A549 (cell line): Measurements from ENCODE around the gene MAD1L1. TPM values are rescaled to one million over a fixed set of nuclear protein-coding genes. Genes with fewer than 3 reads are reported as not detected.

Source experiments
- ATAC-seq, 2 experiments: fragments of 200-7000 bp in 1 of 2; fragments of >200 bp in 1 of 2; cut with Nextera tagmentation in 1 of 2; cut with Tn5 transposase in 1 of 2; 3 replicates each; pipeline versions ENCODE4 v1.8.0 to v1.9.1; 2018 to 2020; ENCODE audit warnings: mild to moderate bottlenecking in 1 of 2, moderate library complexity in 1 of 2
- CTCF ChIA-PET: fragments of 300-600 bp; sonication (Branson Sonifier 250); formaldehyde crosslinking; extraction: SDS; loops from one replicate; lab custom pipeline; 2021; ENCODE audit warnings: antibody characterized with exemption, inconsistent platforms; lab: Yijun Ruan, JAX
- POLR2A ChIA-PET: fragments of 350-600 bp; formaldehyde crosslinking; extraction: SDS; loops from one replicate; lab custom pipeline; 2021; ENCODE audit warnings: antibody characterized with exemption, inconsistent platforms; lab: Yijun Ruan, JAX
- DNase-seq, 2 experiments: peaks; one replicate each; pipeline versions ENCODE4 v3.0.0 to v3.0.0-alpha.2; 2011 to 2016; ENCODE audit warnings: low read depth in 1 of 2, low spot score in 1 of 2
- FAIRE-seq: peaks from 2 replicates; lab custom pipeline; 2011; peaks lifted over from hg19 to GRCh38; lab: Jason Lieb, UNC
- H3K27ac ChIP-seq, 2 experiments: fragments of >200 bp; sonication (Bioruptor Twin); formaldehyde crosslinking; 3 replicates each; pipeline ENCODE4 v1.5.1; 2016 to 2017
- H3K4me1 ChIP-seq: fragments of >200 bp; sonication (Bioruptor Twin); formaldehyde crosslinking; 3 replicates; pipeline ENCODE4 v1.6.1; 2016
- H3K4me2 ChIP-seq: fragments of >200 bp; sonication (Bioruptor Twin); formaldehyde crosslinking; 3 replicates; pipeline ENCODE4 v1.6.1; 2016
- H3K4me3 ChIP-seq: fragments of >200 bp; sonication (Bioruptor Twin); formaldehyde crosslinking; 3 replicates; pipeline ENCODE4 v1.5.1; 2016
- H3K9me3 ChIP-seq: fragments of >200 bp; sonication (Bioruptor Twin); formaldehyde crosslinking; 3 replicates; pipeline ENCODE4 v1.6.1; 2016
- EHF ChIP-seq: fragments of 250-450 bp; sonication (Bioruptor Pico); IDR thresholded peaks from 2 replicates; pipeline ENCODE4 v1.5.0; 2020; ENCODE audit warnings: mild to moderate bottlenecking
- EHMT2 ChIP-seq: fragments of 200-600 bp; sonication (generic); IDR thresholded peaks from 2 replicates; pipeline ENCODE4 v1.6.1; 2016; ENCODE audit warnings: antibody characterized with exemption, low read depth, mild to moderate bottlenecking, moderate library complexity
- FOSL2 ChIP-seq, 2 experiments: fragments of 450-650 bp in 1 of 2; fragments of >200 bp in 1 of 2; sonication (Bioruptor Twin) in 1 of 2; formaldehyde crosslinking; IDR thresholded peaks; 2 replicates each; pipeline versions ENCODE4 v1.5.0 to v1.6.1; 2016 to 2020; ENCODE audit warnings: mild to moderate bottlenecking in 1 of 2, moderate library complexity in 1 of 2
- FOXS1 ChIP-seq: fragments of 250-450 bp; sonication (Bioruptor Pico); IDR thresholded peaks from 2 replicates; pipeline ENCODE4 v1.5.0; 2020; ENCODE audit warnings: mild to moderate bottlenecking, moderate library complexity
- GATA3 ChIP-seq: IDR thresholded peaks from 2 replicates; pipeline ENCODE4 v1.6.1; 2012; ENCODE audit warnings: borderline replicate concordance
- HES2 ChIP-seq: fragments of >200 bp; sonication (Bioruptor Twin); formaldehyde crosslinking; IDR thresholded peaks from 2 replicates; pipeline ENCODE4 v1.6.1; 2016
- HOXB5 ChIP-seq: fragments of 250-450 bp; sonication (Bioruptor Pico); IDR thresholded peaks from 2 replicates; pipeline ENCODE4 v1.5.0; 2020; ENCODE audit warnings: mild to moderate bottlenecking, moderate library complexity
- JUNB ChIP-seq: fragments of >200 bp; sonication (Bioruptor Twin); formaldehyde crosslinking; IDR thresholded peaks from 2 replicates; pipeline ENCODE4 v1.6.1; 2016
- KDM5A ChIP-seq: fragments of 200-600 bp; sonication (generic); IDR thresholded peaks from 2 replicates; pipeline ENCODE4 v1.6.1; 2016; ENCODE audit warnings: antibody characterized with exemption, mild to moderate bottlenecking
- MYC ChIP-seq: IDR thresholded peaks from 2 replicates; pipeline ENCODE4 v1.6.1; 2012; ENCODE audit warnings: mild to moderate bottlenecking, inconsistent platforms, low read length, improper control_type of control experiment, borderline replicate concordance
- RNF2 ChIP-seq: fragments of 200-600 bp; sonication (generic); IDR thresholded peaks from 2 replicates; pipeline ENCODE4 v1.6.1; 2016; ENCODE audit warnings: low read depth, mild to moderate bottlenecking, antibody characterized with exemption, moderate library complexity, borderline replicate concordance
- TP53 ChIP-seq: fragments of 250-450 bp; sonication (Bioruptor Pico); IDR thresholded peaks from 2 replicates; pipeline ENCODE4 v1.5.0; 2021; ENCODE audit warnings: mild to moderate bottlenecking, moderate library complexity
- ZC3H11A ChIP-seq: fragments of 450-650 bp; IDR thresholded peaks from 2 replicates; pipeline ENCODE4 v1.6.1; 2014; ENCODE audit warnings: antibody characterized with exemption, mild to moderate bottlenecking
- ZFP36 ChIP-seq: fragments of 450-650 bp; IDR thresholded peaks from 2 replicates; pipeline ENCODE4 v1.6.1; 2014; ENCODE audit warnings: borderline replicate concordance; ENCODE audit not compliant: partially characterized antibody
- ZSCAN20 ChIP-seq: fragments of 250-450 bp; sonication (Bioruptor Pico); IDR thresholded peaks from 2 replicates; pipeline ENCODE4 v1.8.0; 2022; ENCODE audit warnings: mild to moderate bottlenecking, moderate library complexity
- WGBS: methylation state at CpG from one replicate; pipeline ENCODE4 v1.1.6; 2017; ENCODE audit errors: missing lambda C conversion rate; 5-methylcytosine and 5-hydroxymethylcytosine counted together
- polyA plus RNA-seq, 4 experiments: library from polyadenylated mRNA; depleted of rRNA in 3 of 4; stranded (reverse); fragments of >200 nt; fragmentation: RNase III in 1 of 4; extraction: RNeasy Plus Mini Kit Qiagen cat#74134 plus additional on column Dnase treatment in 1 of 4; gene quantifications; 2 replicates in 3 of 4; 3 replicates in 1 of 4; pipeline ENCODE4 v1.2.3, GENCODE V29; 2011 to 2017
- TF ChIP-seq, protein P1 (sequence below): fragments of >200 bp; sonication (Bioruptor Twin); formaldehyde crosslinking; IDR thresholded peaks from 3 replicates; pipeline ENCODE4 v1.5.1; 2016
- TF ChIP-seq, protein P2 (sequence below): fragments of 200-600 bp; sonication (generic); IDR thresholded peaks from 2 replicates; pipeline ENCODE4 v1.6.1; 2016; ENCODE audit warnings: antibody characterized with exemption, mild to moderate bottlenecking, moderate library complexity

MAD1L1 gene
- polyA plus RNA-seq, 2 of the 4 experiments (the other 2 are of a cell fraction): 13.6 to 16.6 TPM

- TF ChIP-seq MYC: no peak
- no peak for TF ChIP-seq EHMT2
These were observed 180.8 kb downstream of the MAD1L1 start (continued) for GRCh38 chr7:2051707-2052656.

DNA sequence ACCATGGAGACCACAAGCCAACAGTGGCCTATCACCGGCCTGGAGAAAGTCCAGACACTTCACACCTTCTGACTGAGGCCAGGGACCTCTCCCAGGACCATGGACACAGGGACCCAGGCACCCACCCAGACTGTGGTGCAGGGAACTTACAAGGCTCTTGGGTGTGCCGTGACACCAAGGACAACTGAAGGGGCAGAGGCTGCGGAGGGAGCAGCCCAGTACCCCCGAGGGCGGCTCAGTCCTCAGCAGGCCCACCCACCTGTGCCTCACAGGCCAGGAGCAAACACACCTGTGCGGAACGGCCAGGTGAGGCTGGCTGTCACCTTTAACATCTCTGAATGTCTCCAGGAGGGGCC lies 182.3 kb downstream of the MAD1L1 start:
- Histone ChIP-seq H3K4me2 (no peak overlapping the region), H3K4me1 (no peaks in the 10 kb centered on the region), H3K4me3 (no peak overlapping the region), H3K27ac (no peak overlapping the region), H3K9me3 (no peaks in the 10 kb centered on the region)
- no peak for TF ChIP-seq EHF (CRISPR knock-in tag)
- no peak for TF ChIP-seq ZC3H11A
- no peak for TF ChIP-seq ZSCAN20 (CRISPR knock-in tag)
- TF ChIP-seq, protein P1, sequence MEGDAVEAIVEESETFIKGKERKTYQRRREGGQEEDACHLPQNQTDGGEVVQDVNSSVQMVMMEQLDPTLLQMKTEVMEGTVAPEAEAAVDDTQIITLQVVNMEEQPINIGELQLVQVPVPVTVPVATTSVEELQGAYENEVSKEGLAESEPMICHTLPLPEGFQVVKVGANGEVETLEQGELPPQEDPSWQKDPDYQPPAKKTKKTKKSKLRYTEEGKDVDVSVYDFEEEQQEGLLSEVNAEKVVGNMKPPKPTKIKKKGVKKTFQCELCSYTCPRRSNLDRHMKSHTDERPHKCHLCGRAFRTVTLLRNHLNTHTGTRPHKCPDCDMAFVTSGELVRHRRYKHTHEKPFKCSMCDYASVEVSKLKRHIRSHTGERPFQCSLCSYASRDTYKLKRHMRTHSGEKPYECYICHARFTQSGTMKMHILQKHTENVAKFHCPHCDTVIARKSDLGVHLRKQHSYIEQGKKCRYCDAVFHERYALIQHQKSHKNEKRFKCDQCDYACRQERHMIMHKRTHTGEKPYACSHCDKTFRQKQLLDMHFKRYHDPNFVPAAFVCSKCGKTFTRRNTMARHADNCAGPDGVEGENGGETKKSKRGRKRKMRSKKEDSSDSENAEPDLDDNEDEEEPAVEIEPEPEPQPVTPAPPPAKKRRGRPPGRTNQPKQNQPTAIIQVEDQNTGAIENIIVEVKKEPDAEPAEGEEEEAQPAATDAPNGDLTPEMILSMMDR: no peak
- TF ChIP-seq GATA3: no peak
- TF ChIP-seq HOXB5 (CRISPR knock-in tag): no peak
- 86% methylated on average over 6 of the region's 7 CpGs for WGBS
- ATAC-seq (no peak), FAIRE-seq (no peak), DNase-seq (no peak)
- ChIA-PET CTCF (no interaction called here), POLR2A (no interaction called here)

DNA sequence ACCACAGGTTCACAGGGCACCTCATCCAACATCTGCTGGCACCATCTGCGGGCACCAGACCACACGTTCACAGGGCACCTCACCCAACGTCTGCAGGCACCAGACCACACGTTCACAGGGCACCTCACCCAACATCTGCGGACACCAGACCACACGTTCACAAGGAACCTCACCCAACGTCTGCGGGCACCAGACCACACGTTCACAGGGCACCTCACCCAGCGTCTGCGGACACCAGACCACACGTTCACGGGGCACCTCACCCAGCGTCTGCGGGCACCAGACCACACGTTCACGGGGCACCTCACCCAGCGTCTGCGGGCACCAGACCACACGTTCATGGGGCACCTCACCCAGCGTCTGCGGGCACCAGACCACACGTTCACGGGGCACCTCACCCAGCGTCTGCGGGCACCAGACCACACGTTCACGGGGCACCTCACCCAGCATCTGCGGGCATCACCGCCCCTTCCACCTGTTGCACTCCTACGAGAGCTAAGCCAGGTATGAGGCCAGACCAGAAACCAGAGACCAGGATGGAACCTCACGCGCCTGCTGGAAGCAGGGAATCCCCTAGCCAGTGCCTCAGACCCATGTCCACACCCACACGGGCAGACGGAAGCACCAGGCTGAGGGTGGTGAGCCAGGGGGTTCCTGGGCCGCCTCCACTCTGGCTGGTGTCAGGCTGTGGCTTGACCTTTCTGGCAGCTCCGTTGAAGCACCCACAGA lies 182.8 kb downstream of the MAD1L1 start:
- no peak for DNase-seq
- ChIA-PET CTCF (interaction anchor here (0.6 kb wide), 1 partner anchor 170 kb away, joined by 3 read pairs; no protein-coding TSS in a partner anchor), POLR2A (no interaction called here)
- no peak for ATAC-seq
- Histone ChIP-seq H3K4me1 (no peaks in the 10 kb centered on the region), H3K27ac (no peak overlapping the region), H3K4me2 (no peak overlapping the region), H3K4me3 (no peak overlapping the region), H3K9me3 (no peaks in the 10 kb centered on the region)
- 92% methylated on average over 20 of the region's 37 CpGs for WGBS
- no peak for FAIRE-seq
- TF ChIP-seq TP53: no peak
- no peak for TF ChIP-seq JUNB
- TF ChIP-seq KDM5A: no peak
- no peak for TF ChIP-seq EHMT2
- TF ChIP-seq, protein P2, sequence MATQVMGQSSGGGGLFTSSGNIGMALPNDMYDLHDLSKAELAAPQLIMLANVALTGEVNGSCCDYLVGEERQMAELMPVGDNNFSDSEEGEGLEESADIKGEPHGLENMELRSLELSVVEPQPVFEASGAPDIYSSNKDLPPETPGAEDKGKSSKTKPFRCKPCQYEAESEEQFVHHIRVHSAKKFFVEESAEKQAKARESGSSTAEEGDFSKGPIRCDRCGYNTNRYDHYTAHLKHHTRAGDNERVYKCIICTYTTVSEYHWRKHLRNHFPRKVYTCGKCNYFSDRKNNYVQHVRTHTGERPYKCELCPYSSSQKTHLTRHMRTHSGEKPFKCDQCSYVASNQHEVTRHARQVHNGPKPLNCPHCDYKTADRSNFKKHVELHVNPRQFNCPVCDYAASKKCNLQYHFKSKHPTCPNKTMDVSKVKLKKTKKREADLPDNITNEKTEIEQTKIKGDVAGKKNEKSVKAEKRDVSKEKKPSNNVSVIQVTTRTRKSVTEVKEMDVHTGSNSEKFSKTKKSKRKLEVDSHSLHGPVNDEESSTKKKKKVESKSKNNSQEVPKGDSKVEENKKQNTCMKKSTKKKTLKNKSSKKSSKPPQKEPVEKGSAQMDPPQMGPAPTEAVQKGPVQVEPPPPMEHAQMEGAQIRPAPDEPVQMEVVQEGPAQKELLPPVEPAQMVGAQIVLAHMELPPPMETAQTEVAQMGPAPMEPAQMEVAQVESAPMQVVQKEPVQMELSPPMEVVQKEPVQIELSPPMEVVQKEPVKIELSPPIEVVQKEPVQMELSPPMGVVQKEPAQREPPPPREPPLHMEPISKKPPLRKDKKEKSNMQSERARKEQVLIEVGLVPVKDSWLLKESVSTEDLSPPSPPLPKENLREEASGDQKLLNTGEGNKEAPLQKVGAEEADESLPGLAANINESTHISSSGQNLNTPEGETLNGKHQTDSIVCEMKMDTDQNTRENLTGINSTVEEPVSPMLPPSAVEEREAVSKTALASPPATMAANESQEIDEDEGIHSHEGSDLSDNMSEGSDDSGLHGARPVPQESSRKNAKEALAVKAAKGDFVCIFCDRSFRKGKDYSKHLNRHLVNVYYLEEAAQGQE: no peak
- TF ChIP-seq FOSL2 (IDR thresholded peaks at IDR 0.05): no peak
- no peak for TF ChIP-seq FOSL2 (CRISPR knock-in tag; IDR thresholded peaks at IDR 0.05)
- no peak for TF ChIP-seq FOXS1 (CRISPR knock-in tag)
- TF ChIP-seq RNF2: no peak
- TF ChIP-seq HES2: no peak
- no peak for TF ChIP-seq ZFP36
